GM12801 (cell line): Measurements from ENCODE around the gene DTNA.

Experiments
- CTCF ChIP-seq: IDR thresholded peaks from one replicate; pipeline ENCODE4 v1.5.1; 2011; ENCODE audit warnings: control low read depth; ENCODE audit not compliant: insufficient read length; ENCODE audit errors: extremely low read depth

DTNA gene

GRCh38 chr18:34729264-34729663 lies 19.2 kb downstream of the DTNA start:
- no peak for TF ChIP-seq CTCF

GRCh38 chr18:34729740-34730355 lies 19.8 kb downstream of the DTNA start:
- TF ChIP-seq CTCF: no peak

DNA sequence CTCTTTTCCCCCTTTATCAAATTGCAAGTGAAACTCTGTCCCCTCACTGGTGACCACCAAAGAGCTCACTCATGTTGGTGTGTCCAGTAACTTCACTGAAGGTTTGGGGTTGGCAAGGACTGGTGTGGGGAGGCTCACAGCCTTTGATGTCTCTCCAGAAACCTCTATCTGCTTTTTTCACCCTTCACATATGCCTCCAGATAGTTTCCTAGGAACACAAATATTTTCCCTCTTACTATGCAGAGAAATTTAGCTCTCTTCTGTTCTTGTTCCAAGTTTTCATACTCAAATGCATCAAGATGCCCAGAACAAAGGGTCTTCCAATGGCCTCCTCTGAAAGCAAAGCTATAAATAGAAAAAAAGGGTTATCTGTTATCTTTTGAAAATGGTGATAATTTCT lies 20.7 kb downstream of the DTNA start:
- no peak for TF ChIP-seq CTCF

DNA sequence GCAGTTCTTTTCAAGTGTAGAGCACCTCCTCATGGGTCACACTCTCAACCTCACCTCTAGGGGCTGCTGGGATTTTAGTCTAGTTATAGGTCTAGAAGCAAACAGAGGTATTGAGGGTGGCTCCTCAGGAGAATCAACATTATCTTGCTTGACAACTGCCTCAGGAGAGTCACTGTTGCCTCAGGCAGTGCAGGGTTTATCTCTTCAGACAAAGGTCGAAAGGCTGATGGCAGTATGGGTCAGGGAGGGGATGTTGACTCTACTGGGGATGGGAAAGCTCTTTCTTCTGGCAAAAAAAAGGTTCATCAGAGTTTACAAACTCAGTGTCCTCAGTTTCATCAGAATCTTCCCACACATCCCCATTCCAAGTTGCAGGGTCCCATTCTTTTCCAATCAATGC lies 24.0 kb downstream of the DTNA start:
- no peak for TF ChIP-seq CTCF

GRCh38 chr18:34738175-34738894 lies 28.2 kb downstream of the DTNA start:
- no peak for TF ChIP-seq CTCF

- no peak for TF ChIP-seq CTCF
Observed at GRCh38 chr18:34740101-34740500, 30.0 kb downstream of the DTNA start.

GRCh38 chr18:34740724-34741123 lies 30.6 kb downstream of the DTNA start:
- TF ChIP-seq CTCF: no peak
